HG02763 (cell line): ENCODE results near the gene DNAJA2.
"Not testable (repeated sequence)": the region's sequence is repeated elsewhere in the genome, so short reads cannot be mapped to it uniquely, and the experiment has no call there.

Source experiments
- ATAC-seq: cut with Tn5 transposase; IDR thresholded peaks from one replicate; pipeline ENCODE4 v1.9.1; 2021; ENCODE audit warnings: mild to moderate bottlenecking, moderate library complexity; ENCODE audit not compliant: unreplicated experiment

DNAJA2 gene

GRCh38 chr16:46973207-46973995 is at the start of gene DNAJA2:
TSS of gene DNAJA2 (minus strand) at chr16:46973674. CDS start at chr16:46973572, 102 bp downstream.
- ATAC-seq = peak; percentile 86

DNA sequence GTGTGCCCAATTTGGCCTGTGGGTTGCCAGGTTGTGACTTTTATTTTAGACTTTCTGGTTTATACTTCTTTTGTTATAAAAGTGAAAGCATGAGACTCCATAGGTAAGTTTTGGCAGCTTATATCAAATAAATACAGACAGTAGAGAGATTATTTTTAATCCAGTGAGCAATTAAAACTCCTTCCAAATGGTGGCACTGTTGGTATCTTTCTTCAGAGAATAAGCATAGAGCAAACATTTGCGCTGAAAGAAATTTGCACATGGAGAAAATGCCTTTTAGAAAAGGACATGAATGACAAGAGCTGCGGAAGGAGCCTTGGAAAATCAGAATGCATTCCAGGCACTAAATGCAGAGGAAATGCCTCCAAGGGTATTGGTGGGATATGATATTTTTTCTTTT is 46.1 kb upstream of the DNAJA2 start:
- no peak for ATAC-seq

DNA sequence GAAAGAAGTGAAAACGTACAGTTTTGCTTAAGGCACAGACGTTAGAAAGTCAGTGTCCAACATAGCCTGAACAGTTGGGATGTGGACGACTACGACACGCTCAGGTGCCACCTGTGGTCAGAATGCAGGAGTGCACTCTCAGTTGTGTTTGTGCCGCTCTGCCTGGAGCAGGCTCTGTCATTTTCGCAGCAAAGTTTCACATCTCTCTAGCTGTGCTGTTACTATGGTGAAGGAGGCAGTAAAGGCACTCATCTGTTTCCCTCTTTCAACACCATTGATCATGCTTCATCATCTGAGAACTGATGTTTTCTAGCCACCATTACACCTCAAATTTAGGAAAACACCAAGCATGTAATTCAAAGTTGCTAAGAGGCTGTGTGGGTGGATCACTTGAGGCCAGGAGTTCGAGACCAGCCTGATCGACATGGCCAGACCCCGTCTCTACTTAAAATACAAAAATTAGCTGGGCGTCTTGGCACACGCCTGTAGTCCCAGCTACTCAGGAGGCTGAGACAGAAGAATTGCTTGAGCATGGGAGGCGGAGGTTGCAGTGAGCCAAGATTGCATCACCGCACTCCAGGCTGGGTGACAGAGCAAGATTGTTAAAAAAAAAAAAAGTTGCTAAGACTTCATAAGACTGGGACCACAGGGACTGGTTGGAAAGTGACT is 44.9 kb upstream of the DNAJA2 start:
- ATAC-seq = peak; percentile 97

DNA sequence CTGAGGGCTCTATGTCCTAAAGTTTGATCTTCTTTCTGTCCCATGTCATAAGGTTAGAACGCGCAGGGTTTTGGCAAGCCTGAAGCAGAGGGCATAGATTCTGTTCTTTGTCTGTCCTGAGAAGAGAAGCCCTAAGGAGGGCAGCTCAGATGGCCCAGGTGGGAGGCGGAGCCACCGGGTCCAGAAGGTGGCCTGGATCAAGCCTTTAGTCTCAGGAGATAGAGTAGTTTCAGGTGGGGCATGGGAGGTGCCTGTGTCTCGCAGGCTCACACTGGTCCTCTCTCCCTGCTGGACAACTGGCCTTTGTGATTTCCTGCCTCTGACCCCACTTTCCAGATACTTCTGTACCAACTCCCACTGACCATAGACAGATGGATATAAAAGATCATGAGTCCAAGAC is 44.2 kb upstream of the DNAJA2 start:
- no peak for ATAC-seq

- ATAC-seq = peak; percentile 44
Observed at GRCh38 chr16:47016700-47017133, 43.2 kb upstream of the DNAJA2 start.

DNA sequence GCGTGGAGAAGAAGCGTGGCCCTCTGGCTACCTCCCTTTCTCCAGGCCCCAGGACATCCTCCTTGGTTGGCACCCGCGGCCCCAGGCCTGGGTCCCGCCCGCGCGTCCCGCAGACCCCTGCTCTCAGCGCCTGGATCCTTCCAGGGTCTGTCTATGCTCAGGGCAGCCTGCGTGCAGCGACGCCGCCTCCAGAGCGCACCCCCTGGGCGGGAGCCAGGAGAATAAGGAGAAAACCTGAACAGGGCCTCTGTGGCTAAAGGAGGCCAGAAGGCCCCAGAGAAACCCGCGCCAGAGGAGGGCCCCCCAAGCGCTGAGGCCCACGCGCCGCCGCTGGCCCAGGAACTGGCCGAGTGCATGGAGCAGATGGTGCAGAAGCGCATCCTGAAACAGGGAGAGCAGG is 40.4 kb upstream of the DNAJA2 start:
- ATAC-seq = no peak

GRCh38 chr16:47013172-47013571 is 39.7 kb upstream of the DNAJA2 start:
- ATAC-seq = no peak

- not testable (repeated sequence) for ATAC-seq
Observed at GRCh38 chr16:47010812-47011211, 37.3 kb upstream of the DNAJA2 start.

GRCh38 chr16:47008612-47009011 is 35.1 kb upstream of the DNAJA2 start:
- ATAC-seq = no peak

DNA sequence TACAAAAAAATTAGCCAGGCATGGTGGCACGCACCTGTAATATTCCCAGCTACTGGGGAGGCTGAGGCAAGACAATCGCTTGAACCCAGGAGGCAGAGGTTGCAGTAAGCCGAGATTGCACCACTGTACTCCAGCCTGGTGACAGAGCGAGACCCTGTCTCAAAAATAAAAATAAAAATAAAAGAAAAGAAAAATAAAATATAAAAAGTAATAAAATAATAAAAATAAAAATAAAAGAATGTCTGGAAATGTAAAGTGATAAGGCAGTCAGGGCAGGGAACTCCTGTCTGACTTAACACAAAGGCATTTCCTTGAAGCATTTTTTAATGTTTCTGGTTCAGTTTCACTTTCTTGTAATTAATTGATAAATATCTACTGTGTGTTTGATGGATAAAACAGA is 34.7 kb upstream of the DNAJA2 start:
- ATAC-seq = no peak

- ATAC-seq = no peak
Observed at GRCh38 chr16:47004652-47005051, 31.2 kb upstream of the DNAJA2 start.

DNA sequence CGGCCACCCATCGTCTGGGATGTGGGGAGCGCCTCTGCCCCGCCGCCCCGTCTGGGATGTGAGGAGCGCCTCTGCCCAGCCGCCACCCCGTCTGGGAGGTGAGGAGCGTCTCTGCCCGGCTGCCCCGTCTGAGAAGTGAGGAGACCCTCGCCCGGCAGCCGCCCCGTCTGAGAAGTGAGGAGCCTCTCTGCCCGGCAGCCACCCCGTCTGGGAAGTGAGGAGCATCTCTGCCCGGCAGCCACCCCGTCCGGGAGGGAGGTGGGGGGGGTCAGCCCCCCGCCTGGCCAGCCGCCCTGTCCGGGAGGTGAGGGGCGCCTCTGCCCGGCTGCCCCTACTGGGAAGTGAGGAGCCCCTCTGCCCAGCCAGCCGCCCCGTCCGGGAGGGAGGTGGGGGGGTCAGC is 26.6 kb upstream of the DNAJA2 start:
- ATAC-seq = not testable (repeated sequence)

DNA sequence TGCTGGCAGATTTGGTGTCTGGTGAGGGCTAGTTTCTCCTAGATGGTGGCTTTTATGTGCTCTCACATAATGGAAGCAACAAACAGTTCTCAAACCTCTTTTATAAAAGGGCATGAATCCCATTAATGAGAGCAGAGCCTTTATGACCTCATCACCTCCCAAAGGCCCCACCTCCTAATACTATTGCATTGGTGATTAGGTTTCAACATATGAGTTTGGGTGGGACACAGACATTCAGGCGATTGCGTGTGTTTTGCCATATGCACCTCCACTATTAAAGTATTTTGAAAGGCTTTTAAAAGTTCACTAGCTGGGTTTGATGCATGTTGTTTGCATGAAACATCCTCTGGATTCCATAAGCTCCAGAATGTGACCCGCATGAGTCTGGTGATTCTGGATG is 24.4 kb upstream of the DNAJA2 start:
- ATAC-seq = no peak

GRCh38 chr16:46996952-46997458 is 23.5 kb upstream of the DNAJA2 start:
- ATAC-seq = no peak

- no peak for ATAC-seq
Observed at GRCh38 chr16:46996391-46996790, 22.9 kb upstream of the DNAJA2 start.

GRCh38 chr16:46991729-46992704 is 18.5 kb upstream of the DNAJA2 start:
- no peak for ATAC-seq

DNA sequence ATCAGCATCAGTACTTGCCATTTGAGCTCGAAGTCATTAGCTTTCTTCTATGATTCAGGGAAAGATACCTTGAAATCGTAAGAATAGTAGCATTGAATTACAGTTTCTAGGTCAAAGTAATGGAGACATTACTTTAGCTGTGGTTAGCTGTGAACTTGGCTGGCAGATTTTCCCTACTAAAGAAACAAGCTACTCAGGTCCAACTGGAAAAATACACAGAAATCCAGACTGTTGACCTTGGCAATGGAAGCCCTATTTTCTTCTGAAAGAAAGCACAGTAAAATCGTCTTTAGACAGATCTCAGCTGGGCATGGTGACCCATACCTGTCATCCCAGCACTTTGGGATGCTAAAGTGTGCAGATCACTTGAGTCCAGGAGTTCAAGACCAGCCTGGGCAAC is 13.4 kb upstream of the DNAJA2 start:
- no peak for ATAC-seq

GRCh38 chr16:46986438-46986837 is 13.0 kb upstream of the DNAJA2 start:
- no peak for ATAC-seq

GRCh38 chr16:46982335-46982734 is 8.9 kb upstream of the DNAJA2 start:
- ATAC-seq = no peak

- ATAC-seq = no peak
Observed at GRCh38 chr16:46980926-46981325, 7.5 kb upstream of the DNAJA2 start.

DNA sequence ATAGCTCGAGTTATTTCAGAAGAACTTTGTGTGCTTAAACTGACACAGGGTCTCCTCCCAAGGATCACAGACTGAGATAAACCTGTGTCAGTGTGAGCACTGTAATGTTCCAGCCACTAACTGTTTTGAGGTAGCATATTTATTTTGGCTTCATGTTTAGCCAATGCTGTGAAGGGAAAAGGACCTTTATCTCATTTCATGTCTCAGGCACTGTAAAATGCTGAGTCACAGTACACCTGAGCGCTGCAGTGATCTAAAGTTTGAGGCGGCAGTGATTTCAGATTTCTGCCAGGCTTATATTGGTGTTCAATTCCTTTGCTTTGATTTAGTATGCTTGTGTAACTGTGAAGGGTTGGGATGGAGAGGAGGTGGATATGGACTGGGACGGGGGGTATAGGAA is 3.1 kb upstream of the DNAJA2 start:
- no peak for ATAC-seq
